ENCODE results near the gene CNNM4. TPM values are rescaled to one million over a fixed set of nuclear protein-coding genes. Genes with fewer than 3 reads are reported as not detected.

CNNM4 gene
- total RNA-seq, 4 donors from 2014 or later, result 0.77 to 8.2 (median 4.7) TPM

GRCh38 chr2:96816836-96817702 lies 56.4 kb downstream of the CNNM4 start:
- no peak for DNase-seq
- Histone ChIP-seq H3K36me3 (no peaks in the 10 kb centered on the region), H3K27me3 (no peaks in the 10 kb centered on the region), H3K27ac (peak overlapping the region; percentile 27 to 94), H3K4me1 (peaks cover 10 to 25% of the 10 kb centered on the region in 2 donors), H3K4me3 (peak overlapping the region; percentile 59 to 93), H3K9me3 (no peaks in the 10 kb centered on the region)
- TF ChIP-seq CTCF (IDR thresholded peaks at IDR 0.05) (no peak), POLR2A (IDR thresholded peaks at IDR 0.05) (no peak)
- intact Hi-C loops (cut with DNase I; ENCODE audit: low total_unique reads), result loop anchor here (10.0 kb wide), 1 partner anchor 52 kb away; the partner anchor contains the start of gene CNNM4

GRCh38 chr2:96817882-96818281 lies 57.2 kb downstream of the CNNM4 start:
- no peak for DNase-seq
- intact Hi-C loops (cut with DNase I; ENCODE audit: low total_unique reads), result loop anchor here (10.0 kb wide), 1 partner anchor 53 kb away; the partner anchor contains the start of gene CNNM4
- no peak overlapping the region for H3K27ac ChIP-seq

GRCh38 chr2:96819128-96819875 lies 58.6 kb downstream of the CNNM4 start:
- H3K9me3 ChIP-seq, result no peaks in the 10 kb centered on the region
- H3K4me3 ChIP-seq, result no peak overlapping the region
- H3K36me3 ChIP-seq, result no peaks in the 10 kb centered on the region
- intact Hi-C loops (cut with DNase I; ENCODE audit: low total_unique reads), result loop anchor here (10.0 kb wide), 1 partner anchor 55 kb away; the partner anchor contains the start of gene CNNM4
- TF ChIP-seq POLR2A (IDR thresholded peaks at IDR 0.05), result no peak
- TF ChIP-seq CTCF (IDR thresholded peaks at IDR 0.05), result no peak
- H3K27me3 ChIP-seq, result no peaks in the 10 kb centered on the region
- H3K4me1 ChIP-seq, result peaks cover 10 to 25% of the 10 kb centered on the region in 2 donors
- peak overlapping the region in 1 of 2 donors; percentile 24 for H3K27ac ChIP-seq
- no peak for DNase-seq

More at GRCh38 chr2:96817882-96818281, 57.2 kb downstream of the CNNM4 start:
- Histone ChIP-seq H3K36me3 (no peaks in the 10 kb centered on the region), H3K4me3 (peak overlapping the region; percentile 59 to 93), H3K4me1 (peaks cover 10 to 25% of the 10 kb centered on the region in 2 donors), H3K27me3 (no peaks in the 10 kb centered on the region), H3K9me3 (no peaks in the 10 kb centered on the region)
- TF ChIP-seq CTCF (IDR thresholded peaks at IDR 0.05) (no peak), POLR2A (IDR thresholded peaks at IDR 0.05) (no peak)

- DNase-seq, result no peak
- intact Hi-C loops (cut with DNase I; ENCODE audit: low total_unique reads), result loop anchor here (10.0 kb wide), 1 partner anchor 55 kb away; the partner anchor contains the start of gene CNNM4
- no peaks in the 10 kb centered on the region for H3K36me3 ChIP-seq
- H3K4me3 ChIP-seq, result no peak overlapping the region
- H3K4me1 ChIP-seq, result peaks cover 10 to 25% of the 10 kb centered on the region in 2 donors
- no peaks in the 10 kb centered on the region for H3K9me3 ChIP-seq
- no peak for TF ChIP-seq CTCF (IDR thresholded peaks at IDR 0.05)
- no peak for TF ChIP-seq POLR2A (IDR thresholded peaks at IDR 0.05)
- H3K27me3 ChIP-seq, result no peaks in the 10 kb centered on the region
- H3K27ac ChIP-seq, result no peak overlapping the region
Observed at GRCh38 chr2:96819876-96820511, 59.3 kb downstream of the CNNM4 start.
